IPS-18c (cell line): Measurements from ENCODE around the gene CALHM6.

Experiments
- H3K4me3 ChIP-seq: 2 replicates; pipeline ENCODE4 v1.7.0; 2013; ENCODE audit warnings: low read depth, mild to moderate bottlenecking, low read length, moderate library complexity; ENCODE audit not compliant: insufficient read depth
- H3K9me3 ChIP-seq: one replicate; pipeline ENCODE4 v1.6.1; 2013; ENCODE audit warnings: mild to moderate bottlenecking, low read length, moderate library complexity; ENCODE audit not compliant: control insufficient read depth, insufficient read depth

Gene CALHM6

DNA sequence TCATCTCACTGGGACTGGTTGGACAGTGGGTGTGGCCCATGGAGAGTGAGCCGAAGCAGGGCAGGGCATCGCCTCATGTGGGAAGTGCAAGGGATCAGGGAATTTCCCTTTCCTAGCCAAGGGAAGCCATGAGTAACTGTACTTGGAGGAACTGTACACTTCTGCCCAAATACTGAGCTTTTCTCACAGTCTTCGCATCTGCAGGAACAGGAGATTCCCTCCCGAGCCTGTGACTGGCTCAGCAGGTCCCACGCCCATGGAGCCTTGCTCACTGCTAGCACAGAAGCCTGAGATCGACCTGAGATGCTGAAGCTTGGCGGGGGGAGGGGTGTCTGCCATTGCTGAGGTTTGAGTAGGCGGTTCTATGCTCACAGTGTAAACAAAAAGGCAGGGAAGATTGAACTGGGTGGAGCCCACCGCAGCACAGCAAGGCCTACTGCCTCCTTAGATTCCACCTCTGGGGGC is 39.8 kb downstream of the CALHM6 start:
- Histone ChIP-seq H3K9me3 (no peaks in the 10 kb centered on the region), H3K4me3 (no peak overlapping the region)

DNA sequence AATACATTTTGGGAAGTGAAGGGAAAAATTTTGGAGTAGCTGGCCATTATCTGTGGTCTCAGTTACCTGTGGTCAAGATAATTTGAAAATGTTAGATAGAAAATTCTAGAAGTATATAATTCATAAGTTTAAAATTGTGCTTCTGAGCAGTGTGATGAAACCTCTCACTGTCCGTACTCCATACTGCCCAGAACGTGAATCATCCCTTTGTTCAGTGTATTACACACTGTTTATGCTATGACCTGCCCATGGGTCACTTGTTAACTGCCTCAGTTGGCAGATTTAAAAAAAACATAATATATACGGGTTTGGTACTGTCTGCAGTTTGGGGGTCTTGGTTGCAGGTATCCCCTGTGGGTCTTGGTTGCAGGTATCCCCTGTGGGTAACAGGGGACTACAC is 46.1 kb downstream of the CALHM6 start:
- Histone ChIP-seq H3K4me3 (no peak overlapping the region), H3K9me3 (no peaks in the 10 kb centered on the region)

DNA sequence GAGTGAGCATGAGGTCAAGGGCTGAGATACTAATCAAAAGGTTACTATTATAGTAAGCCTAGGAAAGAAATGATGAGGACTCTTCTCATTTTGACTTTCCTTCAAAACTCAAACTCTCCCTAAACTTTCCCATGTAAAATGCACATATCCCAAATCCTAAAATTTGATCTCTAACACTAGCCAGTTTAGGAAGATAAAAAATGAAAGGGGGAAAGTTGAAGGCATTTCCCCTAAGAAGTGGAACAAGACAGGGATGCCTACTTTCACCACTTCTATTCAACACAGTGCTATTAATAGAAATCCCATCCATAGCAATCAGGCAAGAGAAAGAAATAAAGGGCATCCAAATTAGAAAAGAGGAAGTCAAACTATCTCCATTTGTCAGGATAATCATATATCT is 47.4 kb downstream of the CALHM6 start:
- H3K4me3 ChIP-seq, result no peak overlapping the region
- H3K9me3 ChIP-seq, result no peaks in the 10 kb centered on the region

DNA sequence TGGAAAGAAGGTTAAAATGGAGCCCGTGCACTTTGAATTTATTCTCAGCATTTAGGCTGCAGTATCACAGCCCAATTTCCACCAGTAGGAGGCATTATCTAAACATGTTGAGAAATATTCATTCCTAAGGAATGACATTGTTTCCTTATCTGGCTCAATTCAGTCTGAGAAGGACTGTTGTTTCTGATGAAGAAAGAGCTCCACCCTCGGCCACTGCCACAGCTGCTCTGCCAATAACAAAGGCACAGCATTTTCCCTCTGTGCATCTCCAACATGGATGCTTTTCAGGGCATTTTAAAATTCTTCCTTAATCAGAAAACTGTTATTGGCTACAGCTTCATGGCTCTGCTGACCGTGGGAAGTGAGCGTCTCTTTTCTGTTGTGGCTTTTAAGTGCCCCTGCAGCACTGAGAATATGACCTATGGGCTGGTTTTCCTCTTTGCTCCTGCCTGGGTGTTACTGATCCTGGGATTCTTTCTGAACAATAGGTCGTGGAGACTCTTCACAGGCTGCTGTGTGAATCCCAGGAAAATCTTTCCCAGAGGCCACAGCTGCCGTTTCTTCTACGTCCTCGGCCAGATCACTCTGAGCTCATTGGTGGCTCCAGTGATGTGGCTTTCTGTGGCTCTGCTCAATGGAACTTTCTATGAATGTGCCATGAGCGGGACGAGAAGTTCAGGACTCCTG is 50.4 kb downstream of the CALHM6 start, which contains the start of gene CALHM5:
TSS of gene CALHM5 (plus strand) at position 216 of the 687 bp plus-strand sequence. CDS start at position 274, 58 bp downstream.
- H3K9me3 ChIP-seq, result no peaks in the 10 kb centered on the region
- H3K4me3 ChIP-seq, result no peak within 1 kb of the TSS

DNA sequence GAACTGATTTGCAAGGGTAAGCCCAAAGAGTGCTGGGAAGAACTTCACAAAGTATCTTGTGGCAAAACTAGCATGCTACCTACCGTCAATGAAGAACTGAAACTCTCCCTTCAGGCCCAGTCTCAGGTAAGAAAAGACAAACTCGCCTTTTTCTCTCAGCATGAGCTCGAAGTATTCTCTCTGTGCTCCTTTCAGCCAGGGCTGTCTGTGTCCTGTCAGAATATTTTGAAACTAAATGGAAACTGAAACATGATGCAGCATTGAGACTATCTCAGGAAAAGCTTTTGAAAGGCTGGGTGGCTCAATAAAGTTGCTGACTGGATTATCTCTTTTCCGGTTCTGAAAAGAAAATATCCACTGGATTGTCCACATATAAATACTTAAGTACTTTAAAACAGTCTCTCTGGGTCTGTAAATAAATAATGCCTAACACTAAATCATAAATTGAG is 51.0 kb downstream of the CALHM6 start:
- Histone ChIP-seq H3K9me3 (no peaks in the 10 kb centered on the region), H3K4me3 (no peak overlapping the region)

DNA sequence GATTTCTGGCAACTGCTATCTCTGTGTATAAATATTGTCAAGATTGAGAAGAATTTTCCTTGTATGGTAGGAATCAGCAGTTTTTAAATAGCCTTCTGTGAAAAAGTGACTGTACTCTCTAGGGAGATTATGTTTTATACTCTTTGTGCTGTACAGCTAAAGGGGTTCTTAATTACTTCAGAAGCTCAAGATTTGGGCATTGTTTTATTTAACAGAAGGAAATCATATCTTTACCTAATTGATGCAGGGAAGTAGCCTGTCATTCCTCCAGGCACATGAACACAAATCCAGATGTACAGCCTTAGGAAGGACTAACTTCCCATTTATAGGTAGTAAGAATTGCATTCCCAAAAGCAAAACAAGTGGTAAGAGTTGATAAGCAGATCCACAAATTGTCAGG is 51.6 kb downstream of the CALHM6 start:
- Histone ChIP-seq H3K9me3 (no peaks in the 10 kb centered on the region), H3K4me3 (no peak overlapping the region)
